GM19023 (cell line): ENCODE data around the gene PATL2.
"Not testable (repeated sequence)": the region's sequence is repeated elsewhere in the genome, so short reads cannot be mapped to it uniquely, and the experiment has no call there.

Source experiments
- ATAC-seq: cut with Tn5 transposase; IDR thresholded peaks from one replicate; pipeline ENCODE4 v1.9.1; 2021; ENCODE audit warnings: mild to moderate bottlenecking, moderate library complexity; ENCODE audit not compliant: unreplicated experiment

The PATL2 gene

DNA sequence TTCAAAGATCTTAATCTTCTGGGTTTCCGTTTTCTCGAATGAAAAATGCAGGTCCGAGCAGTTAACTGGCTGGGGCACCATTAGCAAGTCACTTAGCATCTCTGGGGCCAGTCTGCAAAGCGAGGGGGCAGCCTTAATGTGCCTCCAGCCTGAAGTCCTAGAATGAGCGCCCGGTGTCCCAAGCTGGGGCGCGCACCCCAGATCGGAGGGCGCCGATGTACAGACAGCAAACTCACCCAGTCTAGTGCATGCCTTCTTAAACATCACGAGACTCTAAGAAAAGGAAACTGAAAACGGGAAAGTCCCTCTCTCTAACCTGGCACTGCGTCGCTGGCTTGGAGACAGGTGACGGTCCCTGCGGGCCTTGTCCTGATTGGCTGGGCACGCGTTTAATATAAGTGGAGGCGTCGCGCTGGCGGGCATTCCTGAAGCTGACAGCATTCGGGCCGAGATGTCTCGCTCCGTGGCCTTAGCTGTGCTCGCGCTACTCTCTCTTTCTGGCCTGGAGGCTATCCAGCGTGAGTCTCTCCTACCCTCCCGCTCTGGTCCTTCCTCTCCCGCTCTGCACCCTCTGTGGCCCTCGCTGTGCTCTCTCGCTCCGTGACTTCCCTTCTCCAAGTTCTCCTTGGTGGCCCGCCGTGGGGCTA is at the start of gene PATL2, which contains the start of gene B2M:
Gene PATL2 (minus strand): TSS at position 228 of the 647 bp plus-strand sequence. CDS start 34,833 bp downstream, outside the sequence.
Gene B2M (plus strand): TSS at position 422 of the 647 bp plus-strand sequence. CDS start 30 bp downstream, at position 452.
- peak; percentile 76 for ATAC-seq

DNA sequence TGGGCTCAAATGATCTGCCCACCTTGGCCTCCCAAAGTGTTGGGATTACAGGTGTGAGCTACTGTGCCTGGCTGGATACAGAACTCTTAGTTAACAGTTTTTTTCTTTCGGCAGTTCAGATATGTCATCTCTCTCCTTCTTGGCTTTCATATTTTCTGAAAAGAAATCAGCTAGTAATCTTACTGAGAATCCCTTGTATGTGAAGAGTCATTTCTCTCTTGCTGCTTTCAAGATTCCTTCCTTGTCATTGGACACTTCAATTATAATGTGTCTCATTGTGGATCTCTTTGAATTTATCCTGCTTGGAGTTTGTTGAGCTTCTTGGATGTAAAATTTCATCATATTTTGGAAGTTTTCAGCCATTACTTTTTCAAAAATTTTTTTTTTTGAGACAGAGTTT is 42.2 kb upstream of the PATL2 start:
- ATAC-seq: no peak

DNA sequence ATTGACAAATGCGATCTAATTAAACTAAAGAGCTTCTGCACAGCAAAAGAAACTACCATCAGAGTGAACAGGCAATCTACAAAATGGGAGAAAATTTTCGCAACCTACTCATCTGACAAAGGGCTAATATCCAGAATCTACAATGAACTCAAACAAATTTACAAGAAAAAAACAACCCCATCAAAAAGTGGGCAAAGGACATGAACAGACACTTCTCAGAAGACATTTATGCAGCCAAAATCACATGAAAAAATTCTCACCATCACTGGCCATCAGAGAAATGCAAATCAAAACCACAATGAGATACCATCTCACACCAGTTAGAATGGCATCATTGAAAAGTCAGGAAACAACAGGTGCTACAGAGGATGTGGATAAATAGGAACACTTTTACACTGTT is 32.3 kb upstream of the PATL2 start:
- ATAC-seq: not testable (repeated sequence)

DNA sequence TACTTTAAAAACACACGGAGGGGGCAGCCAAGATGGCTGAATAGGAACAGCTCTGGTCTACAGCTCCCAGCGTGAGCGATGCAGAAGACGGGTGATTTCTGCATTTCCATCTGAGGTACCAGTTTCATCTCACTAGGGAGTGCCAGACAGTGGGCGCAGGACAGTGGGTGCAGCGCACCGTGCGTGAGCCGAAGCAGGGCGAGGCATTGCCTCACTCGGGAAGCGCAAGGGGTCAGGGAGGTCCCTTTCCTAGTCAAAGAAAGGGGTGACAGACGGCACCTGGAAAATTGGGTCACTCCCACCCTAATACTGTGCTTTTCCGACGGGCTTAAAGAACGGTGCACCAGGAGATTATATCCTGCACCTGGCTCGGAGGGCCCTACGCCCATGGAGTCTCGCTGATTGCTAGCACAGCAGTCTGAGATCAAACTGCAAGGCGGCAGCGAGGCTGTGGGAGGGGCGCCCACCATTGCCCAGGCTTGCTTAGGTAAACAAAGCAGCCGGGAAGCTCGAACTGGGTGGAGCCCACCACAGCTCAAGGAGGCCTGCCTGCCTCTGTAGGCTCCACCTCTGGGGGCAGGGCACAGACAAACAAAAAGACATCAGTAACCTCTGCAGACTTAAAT is 28.2 kb upstream of the PATL2 start:
- ATAC-seq: not testable (repeated sequence)

DNA sequence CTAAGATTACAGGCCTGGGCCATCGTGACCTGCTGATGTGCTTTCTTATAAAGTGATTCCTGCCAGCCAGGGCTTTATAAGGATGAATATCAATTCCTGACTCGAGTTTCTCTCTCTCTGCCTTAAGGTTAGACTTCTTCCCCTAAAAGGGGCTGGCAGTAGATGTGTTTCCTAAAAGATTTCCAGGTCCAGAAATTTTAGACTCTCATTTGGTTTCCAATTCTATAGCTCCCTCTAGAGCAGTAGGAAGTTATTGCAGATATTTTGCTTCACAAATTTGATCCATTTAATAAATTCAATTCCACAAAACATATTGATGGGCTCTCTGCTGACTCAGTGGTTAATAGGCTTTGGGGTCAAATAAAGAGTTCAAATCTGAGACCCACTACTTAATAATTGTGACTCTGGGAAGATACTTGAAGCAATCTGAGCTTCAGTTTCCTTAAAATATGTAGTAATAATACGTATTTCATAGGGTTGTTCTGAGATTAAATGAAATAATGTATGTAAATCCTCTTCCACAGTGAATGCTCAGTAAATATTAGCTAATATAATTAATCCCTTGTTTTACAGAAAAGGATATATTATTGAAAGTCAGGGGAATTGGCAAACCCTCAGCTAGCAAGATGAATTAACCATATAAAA is 27.3 kb upstream of the PATL2 start:
- ATAC-seq: no peak

DNA sequence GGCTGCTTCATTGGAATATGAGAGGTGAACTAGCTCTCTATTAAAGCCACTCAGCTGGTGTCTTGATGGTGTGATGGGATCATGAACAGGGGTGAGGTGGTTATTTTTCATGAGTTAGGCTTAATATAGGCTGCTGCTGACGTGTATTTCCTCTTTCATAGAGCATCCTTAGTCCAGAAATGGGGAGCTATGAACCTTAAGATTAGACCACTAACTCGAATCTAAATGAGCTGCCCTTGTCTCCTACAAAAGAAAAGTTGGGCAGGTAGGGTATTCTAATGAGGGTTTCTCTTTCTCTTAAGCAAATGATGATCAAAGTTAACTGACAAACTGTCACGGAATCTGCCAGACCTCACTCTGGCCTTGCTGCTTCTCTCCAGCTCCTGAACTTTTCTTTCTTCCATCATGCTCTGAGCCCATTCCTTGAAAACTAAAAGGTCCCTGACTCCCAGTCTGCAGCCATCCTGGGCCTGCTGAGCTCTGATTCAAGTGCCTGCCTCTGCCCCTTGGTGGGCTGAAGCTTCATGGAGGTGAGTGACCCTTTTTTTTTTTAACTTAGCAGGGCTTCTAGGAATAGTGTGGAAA is 25.1 kb upstream of the PATL2 start, which contains the start of gene TRIM69:
Gene TRIM69 (plus strand): TSS at position 348 of the 585 bp plus-strand sequence. CDS start 177 bp downstream, at position 525.
- ATAC-seq: no peak

DNA sequence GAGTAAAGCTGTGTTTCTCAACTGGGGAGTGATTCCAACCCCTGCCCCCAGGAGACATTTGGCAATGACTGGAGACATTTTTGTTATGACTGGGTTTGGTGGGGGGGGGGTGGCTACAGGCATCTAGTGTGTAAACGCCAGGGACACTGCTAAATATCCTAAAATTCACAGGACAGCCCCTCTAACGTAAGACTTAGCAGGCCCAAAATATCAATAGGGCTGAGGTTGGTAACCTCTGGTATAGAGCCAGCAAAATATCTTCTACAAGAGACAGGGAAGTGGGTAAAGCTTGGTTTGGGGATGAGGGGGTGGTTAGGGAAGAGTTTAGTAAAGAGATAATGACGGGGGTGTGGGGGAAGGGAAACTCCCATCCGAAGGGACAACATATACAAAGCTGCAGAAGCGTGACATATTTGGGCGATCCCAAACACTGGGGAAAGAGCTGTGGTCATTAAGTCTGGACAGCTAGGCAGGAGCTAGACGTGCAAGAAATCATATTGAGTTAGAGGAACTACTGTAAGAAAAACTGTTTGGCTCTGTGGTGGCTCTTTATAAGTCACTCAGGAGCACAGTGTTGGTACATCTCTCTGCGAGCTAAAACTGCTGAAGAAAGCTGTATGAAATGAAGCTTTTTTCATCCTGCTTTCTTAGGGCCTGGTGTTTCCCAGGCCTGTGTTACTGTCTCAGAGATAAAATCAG is 24.5 kb upstream of the PATL2 start:
- no peak for ATAC-seq

DNA sequence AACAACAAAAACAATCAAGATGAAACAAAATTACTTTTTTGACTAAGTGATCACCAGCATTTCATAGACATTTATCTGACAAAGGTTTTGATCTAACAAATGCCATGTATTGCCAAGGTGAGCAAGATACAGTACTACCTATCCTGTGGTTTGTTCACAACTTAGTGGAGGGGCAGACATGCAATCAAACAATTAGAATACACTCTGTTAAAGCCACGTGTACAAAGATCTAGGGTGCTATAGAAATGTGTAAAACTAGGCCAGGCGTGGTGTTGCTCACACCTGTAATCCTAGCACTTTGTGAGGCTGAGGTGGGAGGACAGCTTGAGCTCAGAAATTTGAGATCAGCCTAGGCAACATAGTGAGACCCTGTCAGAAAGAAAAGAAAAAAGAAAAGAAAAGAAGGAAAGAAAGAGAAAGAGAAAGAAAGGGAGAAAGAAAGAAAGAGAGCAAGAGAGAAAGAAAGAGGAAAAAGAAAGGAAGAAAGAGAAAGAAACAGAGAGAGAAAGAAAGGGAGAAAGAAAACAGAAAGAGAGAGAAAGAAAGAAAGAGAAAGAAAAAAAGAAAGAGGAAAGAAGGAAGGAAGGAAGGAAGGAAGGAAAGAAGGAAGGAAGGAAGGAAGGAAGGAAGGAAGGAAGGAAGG is 23.8 kb upstream of the PATL2 start:
- ATAC-seq: no peak

DNA sequence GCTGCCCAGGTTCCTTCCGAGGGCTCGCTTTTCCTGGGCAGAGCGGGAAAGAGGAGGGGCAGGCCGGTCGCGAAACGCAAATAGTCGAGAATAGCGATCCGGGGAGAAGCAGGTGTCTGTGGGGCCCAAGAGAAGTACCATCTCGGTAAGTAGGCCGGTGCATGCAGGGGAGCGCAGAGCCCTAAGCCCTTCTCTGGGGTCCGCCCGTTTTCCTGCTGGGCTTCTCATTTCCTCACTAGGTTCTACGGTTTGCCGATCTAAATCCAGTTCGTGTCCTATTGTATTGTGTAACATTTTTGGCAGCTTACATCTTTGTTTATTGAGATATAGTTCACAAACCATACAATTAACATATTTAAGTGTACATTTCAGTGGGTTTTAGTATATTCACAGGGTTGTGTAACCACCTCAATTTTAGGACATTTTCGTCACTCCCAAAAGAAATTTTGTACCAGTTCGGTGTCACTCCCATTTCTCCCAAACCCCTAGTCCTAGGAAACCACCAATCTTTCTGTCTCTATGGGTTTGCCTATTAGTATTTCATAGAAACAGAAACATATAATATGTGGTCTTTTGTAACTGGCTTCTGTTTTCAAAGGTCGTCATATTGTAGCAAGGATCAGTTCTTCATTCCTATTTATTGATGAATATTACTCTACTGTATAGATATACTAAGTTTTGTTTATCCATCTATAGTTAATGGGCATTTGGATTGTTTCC is 18.4 kb upstream of the PATL2 start:
- peak; percentile 17 for ATAC-seq

DNA sequence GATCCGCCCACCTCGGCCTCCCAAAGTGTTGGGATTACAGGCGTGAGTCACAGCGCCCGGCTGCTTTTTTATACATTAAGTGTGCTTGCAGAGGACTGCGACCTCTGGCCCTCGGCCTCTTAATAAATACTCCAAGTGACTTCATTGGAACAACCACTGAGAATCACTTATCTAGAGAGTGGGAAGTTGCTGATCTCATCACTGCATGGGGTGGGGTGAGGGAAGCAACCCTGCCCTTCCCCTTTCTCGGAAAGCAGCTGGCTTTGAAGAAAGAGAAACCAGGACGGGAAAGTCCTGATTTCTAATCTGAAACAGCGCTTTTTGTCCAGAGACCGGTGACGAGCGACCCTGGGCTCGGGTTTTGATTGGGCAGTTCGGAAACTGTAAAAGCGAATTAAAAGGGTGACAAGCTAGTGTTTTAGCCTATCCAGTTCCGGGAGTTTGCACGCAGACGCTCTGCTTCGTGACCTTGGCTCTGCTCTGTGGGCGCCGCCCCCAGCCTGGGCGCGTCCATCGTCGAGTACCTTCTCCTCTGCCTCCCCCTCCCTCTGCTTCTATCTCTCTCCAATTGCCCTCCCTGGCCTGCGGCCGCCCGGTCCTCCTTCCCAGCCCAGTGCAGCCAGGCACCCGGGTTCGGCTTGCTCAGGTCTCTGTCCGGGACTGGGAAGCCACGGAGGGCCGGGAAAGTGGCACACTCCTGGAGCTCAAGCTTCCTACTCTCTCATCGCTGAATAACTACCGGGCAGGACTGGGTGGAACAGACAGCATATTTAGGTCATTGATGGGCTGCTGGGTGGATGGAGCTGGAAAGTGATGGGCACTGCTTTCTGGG is 17.7 kb upstream of the PATL2 start:
- peak; percentile 81 for ATAC-seq

DNA sequence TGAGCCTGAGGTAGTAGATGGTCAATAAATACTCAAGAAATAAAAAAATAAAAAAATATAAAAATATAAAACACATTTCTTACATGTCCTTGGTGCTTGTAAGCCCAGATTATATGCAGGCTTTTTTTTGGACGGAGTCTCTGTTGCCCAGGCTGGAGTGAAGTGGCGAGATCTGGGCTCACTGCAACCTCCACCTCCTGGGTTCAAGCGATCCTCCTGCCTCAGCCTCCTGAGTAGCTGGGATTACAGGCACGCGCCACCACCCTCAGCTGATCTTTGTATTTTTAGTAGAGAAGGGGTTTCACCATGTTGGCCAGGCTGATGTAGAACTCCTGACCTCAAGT is 17.1 kb upstream of the PATL2 start:
- ATAC-seq: not testable (repeated sequence)

DNA sequence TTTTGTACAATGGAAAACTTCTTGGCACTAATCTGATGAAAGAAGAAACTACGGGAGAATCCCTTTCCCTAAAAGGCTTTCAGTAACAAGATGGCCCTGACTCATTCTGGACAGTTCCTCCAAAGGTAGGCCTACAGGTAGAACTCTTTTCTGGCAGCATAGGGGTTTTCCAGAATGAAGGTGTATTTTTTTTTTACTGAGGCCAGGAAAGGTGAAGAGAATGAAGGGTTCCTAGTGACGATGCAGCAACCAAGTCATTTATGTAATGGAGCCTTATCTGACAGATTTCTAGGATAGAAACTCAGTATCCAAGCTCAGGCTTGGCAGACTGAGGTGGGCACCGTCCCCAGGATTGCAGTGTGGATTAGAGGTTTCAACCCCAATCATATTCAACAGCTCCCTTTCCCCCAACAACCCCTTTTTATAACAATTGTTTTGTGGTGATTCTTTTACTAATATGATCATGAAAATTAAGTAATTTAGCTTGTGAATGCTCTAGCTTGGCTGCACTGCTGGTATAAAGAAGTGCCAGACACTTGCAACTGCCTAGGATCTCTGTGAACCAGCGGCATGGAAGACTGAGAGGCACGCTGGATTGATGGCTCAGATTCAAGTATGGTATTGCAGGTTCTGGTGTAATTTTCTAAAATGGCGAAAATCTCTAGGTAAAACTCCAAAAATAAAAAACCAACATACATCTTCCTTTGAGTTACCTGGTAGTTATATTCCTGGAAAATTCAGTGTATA is 16.5 kb upstream of the PATL2 start:
- ATAC-seq: no peak

DNA sequence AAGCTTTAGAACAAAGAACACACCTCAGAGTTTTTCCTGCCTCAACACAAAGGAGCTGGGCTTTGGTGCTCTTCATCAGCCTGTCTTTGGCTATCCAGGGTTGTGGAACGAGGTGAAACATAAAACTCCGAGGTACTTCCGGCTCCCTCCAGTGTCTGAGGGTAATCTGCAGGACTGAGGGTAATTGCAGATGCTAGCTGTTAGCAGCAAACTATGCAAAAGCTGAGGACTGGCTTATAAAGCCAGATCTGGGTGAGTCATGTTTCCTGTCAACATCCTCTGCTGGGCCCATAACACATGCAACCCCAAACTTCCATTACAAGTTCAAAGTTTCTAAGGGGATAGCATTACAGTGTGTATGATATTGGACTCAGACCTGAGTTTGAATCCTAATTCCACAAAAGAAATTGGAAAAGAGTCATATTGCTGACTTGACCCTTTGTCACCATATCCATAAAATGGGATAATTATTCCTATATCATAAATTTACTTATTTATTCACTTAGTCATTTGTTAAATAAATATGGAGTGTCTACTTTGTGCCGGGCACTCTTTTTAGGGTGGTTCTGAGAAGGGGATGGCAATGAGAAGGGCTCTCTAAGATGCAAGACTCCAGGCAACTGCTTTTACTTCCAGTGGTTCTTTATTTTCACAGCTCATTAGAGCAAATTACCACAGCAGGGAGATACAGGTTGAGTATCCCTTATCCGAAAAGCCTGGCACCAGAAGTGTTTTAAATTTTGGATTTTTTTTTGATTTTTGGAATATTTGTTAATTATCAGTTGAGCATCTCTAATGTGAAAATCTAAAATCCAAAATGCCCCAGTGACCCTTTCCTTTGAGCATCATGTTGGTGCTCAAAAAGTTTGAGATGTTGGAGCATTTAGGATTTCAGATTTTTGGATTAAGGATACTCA is 15.7 kb upstream of the PATL2 start:
- no peak for ATAC-seq

DNA sequence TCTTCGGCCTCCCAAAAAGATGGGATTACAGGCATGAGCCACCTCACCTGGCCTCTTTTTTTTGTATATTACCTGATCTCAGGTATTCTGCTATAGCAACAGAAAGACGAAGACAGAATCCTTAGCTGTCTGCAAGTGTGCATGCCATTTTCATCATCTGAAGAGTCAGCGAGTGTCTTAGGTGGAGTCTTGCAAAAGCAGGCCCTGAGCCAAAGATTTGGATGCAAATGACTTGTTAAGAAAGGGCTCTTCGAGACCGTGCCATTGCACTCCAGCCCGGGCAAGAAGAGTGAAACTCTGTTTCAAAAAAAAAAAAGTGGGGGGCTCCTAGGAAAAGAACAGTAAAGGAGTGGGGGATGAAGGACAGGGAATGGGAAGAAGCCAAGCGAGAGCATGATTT is 15.0 kb upstream of the PATL2 start:
- no peak for ATAC-seq

DNA sequence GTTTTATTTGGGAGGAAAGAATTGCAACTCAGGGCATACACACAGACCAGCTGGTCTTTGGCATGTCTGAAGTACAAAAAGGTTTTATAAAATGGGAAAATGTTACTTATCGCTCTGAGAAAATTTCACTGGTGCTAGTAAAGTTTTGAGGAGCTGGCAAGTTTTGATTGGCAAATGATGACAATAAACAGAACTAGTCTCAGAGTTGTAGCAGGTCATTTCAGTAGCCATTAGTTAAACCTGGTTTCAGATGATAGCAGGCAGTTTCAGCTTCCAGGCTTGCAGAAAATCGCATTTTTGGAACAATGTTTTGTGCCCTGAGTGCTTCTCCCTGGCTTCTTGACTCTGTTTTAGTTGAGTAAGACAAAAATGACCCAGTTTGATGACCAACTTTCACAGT is 10.9 kb upstream of the PATL2 start:
- ATAC-seq: no peak

DNA sequence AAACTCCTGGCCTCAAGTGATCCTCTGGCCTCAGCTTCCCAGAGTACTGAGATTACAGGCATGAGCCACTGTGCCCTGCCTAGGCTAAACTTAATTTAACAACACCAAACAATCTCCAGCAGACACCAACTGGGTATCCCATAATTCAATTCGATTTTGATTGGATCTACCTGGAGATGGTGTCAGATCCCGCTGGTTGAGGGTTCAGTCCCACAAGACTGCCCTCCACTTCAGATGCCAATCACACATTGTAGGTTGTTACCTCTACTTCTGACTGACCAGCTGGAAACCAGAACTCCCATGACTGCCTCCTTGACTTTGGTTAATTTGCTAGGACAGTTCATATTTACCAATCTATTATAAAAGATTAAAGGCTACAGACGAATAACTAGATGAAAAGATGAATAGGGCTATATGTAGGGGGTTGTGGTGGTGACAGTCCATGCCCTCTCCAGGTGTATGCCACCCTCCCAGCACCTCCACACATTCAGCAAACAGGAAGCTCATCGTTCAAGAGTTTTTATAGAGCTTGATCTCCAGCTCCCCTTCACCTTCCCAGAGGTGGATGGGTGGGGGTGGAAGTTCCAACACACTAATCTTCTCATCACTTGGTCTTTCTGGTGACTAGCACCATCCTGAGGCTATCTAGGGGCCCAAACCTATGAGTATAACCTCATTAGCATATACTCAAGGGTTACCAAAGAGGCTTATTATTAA is 9.5 kb upstream of the PATL2 start:
- ATAC-seq: no peak

DNA sequence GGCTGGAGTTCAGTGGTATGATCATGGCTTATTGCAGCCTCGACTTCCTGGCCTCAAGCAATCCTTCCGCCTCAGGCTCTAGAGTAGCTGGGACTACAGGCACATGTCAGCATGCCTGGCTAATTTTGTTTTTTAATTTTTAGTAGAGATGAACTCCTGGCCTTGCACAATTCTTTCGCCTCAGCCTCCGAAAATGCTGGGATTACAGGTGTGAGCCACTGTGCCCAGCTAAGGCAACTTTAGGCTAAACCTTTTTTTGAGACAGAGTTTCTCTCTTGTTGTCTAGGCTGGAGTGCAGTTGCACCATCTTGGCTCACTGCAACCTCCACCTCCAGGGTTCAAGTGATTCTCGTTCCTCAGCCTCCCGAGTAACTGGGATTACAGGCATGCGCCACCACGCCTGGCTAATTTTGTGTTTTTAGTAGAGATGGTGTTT is 8.9 kb upstream of the PATL2 start:
- ATAC-seq: peak; percentile 3
